Stimulated activated CD8-positive, alpha-beta memory T cell treated with anti-CD3 and anti-CD28 coated beads, Interleukin-15, amount 100 ng/mL, for 48 hours (primary cell): ENCODE data around the gene HSD11B2.

ENCODE experiments used
- DNase-seq, 2 donors: peaks; one replicate each; pipeline ENCODE4 v3.0.0-alpha.2; 2020; ENCODE audit warnings: low read depth in 2 of 2

Gene HSD11B2

DNA sequence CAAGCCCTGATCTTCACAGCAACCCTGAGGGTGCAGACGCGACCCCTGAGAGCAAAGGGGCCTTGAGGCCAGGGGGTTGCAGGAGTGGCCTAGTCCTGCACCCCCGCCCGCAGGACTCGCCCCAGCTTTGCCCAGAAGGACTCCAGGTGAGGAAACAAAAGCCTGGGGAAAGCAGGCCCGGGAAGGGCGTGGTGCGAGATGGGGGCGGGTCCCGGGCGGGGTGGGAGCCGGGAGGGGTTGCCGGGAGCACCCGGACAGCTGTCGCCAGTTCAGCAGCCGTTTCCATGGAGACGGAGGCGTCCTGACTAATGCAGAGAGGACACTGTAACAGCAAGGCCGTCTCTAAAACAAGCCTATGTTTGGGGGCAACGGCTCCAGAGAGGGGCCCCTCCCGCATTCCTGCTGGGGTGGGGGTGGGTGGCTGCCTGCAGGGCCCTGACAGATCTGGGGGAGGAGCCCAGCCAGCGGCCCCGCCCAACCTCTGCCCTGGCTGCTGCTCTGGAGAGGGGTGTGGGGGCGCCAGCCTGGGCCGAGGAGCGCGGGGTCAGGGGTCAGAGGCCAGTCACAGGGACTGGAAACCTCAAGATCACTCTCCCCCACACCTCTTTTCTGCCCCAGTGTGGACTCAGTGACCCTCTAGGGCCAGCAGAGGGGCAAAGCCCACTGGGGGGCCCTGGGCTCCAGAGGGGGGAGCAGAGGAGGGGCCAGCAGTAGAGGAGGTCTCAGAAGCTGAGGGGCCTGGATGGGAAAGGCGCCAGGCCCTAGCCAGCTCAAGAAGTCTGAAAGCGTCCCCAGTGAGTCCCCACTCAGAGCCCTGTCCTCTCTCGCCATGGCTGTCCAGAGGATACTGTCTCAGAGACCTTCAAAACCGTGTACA is 34.5 kb upstream of the HSD11B2 start:
- DNase-seq, result no peak

GRCh38 chr16:67397036-67397801 is 33.7 kb upstream of the HSD11B2 start:
- DNase-seq, result no peak

DNA sequence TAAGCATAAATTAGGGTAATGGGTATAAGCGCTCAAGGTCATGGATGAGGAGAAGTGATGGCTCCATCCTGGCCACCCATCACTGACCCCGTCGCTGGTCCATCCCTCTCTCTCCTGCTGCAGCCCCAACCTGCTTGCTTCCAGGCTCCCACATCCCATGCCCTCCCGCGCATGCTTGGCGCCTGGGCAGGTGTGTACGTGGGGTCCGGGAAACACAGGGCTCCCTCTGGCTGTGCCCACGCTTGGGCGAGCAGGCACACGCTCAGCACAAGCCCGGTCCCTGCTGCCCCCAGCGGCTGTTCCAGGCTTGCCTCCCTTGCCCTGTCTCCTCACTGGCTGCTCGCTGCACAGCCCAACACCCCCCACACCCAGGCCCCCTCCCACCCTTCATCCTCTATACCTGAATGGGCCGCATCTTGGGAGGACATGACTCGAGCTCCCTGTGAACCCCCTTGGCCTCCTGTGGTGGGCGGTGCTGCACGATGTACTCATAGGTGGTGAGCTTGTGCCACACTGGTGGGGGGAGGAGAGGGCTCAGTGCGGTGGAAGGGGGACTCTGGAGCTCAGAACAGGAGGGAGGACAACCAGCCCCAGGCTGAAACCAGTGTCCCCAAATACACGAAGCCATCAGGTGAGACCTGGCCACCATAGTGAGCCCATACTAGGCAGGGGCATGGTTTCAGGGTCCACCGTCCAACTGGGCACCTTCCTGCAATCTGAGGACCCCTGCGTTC is 32.9 kb upstream of the HSD11B2 start:
- DNase-seq, result no peak

- no peak for DNase-seq
Observed at GRCh38 chr16:67398546-67399217, 32.2 kb upstream of the HSD11B2 start.

- DNase-seq, result peak; percentile 32 to 37
Observed at GRCh38 chr16:67399218-67399733, 31.6 kb upstream of the HSD11B2 start.

GRCh38 chr16:67399749-67400704 is 30.9 kb upstream of the HSD11B2 start:
- DNase-seq, result no peak

GRCh38 chr16:67400901-67401300 is 30.0 kb upstream of the HSD11B2 start:
- DNase-seq, result no peak

DNA sequence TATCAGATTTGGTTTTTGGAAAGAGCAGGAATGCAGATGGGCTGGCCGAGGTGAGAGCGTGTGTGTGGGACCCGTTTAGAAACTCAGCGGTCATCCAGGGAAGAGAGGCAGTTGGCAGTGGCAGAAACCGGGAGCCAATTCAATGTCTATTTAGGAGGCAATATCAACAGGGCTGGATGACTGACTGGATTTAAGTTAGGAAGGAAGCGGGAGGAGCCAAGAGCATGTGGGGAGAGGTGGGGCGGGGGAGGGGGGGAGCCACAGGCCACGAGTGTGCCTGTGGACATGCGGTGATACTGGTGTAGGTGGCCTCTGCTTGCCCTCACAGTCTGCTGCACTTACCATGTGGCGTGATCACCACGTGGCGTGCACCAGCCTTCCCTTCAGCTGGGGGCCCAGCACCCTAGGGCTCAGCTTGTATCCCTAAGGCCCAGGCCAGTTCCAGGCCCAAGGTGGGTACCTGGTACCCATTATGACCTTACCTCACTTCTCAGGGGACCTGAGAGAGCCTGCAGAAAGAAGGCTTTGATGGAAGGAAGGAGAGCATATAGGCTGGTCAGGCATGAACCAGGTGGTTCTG is 26.9 kb upstream of the HSD11B2 start:
- DNase-seq, result no peak

GRCh38 chr16:67404740-67405226 is 26.1 kb upstream of the HSD11B2 start:
- DNase-seq, result no peak

- no peak for DNase-seq
Observed at GRCh38 chr16:67405336-67405735, 25.6 kb upstream of the HSD11B2 start.

DNA sequence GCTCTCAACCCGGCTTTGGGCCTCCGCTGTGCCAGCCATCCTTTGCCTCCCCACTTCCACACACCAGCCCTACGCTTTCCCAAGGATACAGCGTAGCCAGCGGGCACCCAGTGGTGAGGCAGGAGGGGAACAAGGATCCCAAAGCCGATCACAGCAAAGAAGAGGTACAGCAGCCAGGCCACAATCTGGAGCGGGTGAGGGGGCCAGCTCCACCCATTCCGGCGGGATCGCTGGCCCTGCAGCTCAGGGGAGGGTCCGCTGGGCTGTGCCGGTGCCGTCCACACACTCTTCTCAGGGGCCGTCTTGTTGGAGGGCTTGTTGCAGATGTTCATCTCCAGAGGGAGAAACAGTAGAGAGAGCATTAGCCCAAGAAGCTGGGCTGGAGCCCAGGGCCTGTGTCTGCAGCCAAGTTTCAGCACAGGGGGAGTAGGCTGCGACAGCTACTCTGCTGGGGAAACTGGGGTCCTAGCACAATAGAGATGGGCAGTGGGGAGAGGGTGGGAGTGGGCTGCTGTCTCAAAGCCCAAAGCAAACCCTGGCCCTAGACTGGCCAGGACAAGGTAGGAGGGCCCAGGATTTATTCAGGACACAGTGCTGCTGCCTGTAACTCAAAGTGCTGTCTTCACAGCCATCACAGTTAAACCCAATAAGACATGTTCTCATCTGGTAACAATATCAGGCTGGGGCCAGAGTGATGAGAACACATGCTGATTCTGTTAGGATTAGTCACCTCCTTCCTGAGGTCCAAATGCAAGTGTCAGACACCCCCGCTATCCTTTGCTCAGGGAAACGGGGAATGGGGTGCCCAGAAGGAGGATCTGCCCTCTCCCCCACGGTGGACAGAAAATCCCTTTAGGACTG is 24.6 kb upstream of the HSD11B2 start:
- no peak for DNase-seq

GRCh38 chr16:67407176-67407787 is 23.6 kb upstream of the HSD11B2 start:
- DNase-seq, result no peak

GRCh38 chr16:67407788-67408452 is 23.0 kb upstream of the HSD11B2 start:
- no peak for DNase-seq

DNA sequence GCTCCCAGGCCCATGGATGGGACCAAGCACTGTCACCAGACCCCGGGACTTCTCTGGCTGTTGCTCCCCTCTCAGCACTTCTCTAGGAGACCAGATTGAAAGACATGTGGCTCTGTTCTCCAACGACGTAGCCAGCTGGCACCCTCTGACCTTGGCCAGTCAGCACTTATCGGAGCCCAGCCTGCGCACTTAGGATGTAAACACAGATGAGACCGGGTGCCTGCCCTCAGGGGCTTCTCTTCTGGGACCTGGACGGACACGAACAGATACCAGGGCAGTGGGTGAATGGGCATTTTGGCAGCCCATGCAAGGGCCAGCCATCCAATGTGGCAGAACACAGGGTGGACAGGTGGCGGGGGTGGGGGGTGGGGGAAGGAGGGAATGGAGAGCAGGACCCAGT is 21.3 kb upstream of the HSD11B2 start:
- DNase-seq, result no peak

DNA sequence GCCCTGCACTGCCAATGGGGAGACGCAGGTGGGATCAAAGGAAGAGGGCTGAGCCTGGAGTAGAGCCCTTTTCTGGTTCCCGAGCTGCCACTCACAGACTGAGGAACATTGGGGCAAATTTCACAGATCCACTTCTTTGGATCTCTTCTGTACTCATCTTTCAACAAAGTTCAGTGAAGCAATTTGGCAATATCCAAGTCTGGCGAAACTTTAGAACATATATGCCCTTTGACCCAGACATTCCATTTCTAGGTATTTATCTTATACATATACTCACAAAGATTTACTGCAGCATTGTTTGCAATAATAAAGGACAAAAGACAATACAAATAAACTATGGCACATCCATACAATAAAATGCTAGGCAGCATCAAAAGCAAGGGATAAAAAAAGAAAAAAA is 19.6 kb upstream of the HSD11B2 start:
- no peak for DNase-seq

DNA sequence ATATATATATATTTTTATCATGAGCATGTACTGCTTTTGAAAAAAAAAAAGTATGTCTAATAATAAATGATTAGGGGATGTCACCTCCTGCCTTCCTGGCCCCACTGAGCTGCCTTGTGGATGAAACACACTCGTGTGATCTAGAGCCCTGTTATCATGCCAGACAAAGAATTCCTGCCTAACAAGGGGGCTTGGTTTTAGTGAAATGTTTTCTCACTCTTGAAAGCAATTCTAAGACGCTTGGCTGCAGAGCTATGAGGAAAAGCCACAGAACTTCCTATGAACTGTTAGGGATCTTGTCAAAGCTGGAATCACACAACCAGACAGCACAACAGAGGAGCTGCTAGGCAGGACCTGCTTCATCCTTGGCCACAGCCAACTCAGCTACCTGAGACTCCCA is 18.6 kb upstream of the HSD11B2 start:
- DNase-seq, result no peak

DNA sequence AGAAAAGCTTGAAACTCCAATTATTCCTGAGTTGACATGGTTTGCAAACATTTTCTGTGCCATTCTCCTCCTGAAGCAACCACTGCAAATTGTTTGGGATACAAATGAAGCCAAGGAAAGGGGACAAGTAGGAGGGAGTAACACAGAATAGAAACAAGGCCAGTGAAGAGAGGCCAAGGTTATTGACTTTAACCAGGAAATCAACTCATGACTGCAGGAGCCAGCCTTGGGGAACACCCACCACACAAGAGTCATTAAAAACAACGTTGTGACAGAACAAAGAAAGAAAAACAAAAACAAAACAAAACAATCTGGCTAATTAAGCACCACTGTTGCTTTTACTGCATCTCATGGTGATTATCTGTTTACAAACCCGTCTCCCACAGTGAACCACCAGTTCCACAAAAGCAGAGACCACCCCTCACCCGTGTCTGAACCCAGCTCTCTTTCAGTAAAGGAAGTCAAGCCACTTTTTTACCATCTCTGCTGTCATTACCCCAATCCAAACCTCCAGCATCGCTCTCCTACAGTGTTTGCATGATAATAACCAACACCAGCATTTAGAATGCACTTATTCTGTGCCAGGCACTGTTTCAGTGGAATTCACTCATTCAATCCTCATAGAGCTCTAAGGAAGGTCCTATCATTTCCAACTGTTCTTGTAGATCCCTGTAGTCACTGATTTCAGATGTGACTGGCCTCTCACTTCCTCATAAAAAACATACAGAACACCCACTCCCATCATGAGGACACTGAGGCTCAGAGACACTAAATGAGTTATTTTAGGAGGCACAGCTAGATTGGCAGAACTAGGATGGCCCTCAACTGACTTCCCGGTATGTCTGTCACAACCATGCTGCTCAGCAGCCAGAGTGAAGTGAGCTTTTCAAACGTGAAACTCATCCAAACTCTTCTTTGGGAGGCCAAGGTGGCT is 16.7 kb upstream of the HSD11B2 start:
- no peak for DNase-seq
